DOHH2 (cell line): ENCODE data around the gene MAPK4.

ENCODE experiments used
- H3F3A ChIP-seq: fragments of 200-600 bp; sonication (generic), shearing (Covaris generic); 2 replicates; pipeline ENCODE4 v1.6.0; 2016; ENCODE audit warnings: antibody characterized with exemption, mild to moderate bottlenecking; ENCODE audit not compliant: control insufficient read depth, insufficient read depth
- H3K27ac ChIP-seq: fragments of 200-600 bp; sonication (generic); 2 replicates; pipeline ENCODE4 v1.5.1; 2014; ENCODE audit warnings: low read depth, mild to moderate bottlenecking, low read length, moderate library complexity
- H3K27me3 ChIP-seq: fragments of 200-600 bp; sonication (generic); 2 replicates; pipeline ENCODE4 v1.6.1; 2014; ENCODE audit warnings: mild to moderate bottlenecking, low read length, mixed read lengths; ENCODE audit not compliant: control insufficient read depth
- H3K36me3 ChIP-seq: fragments of 200-600 bp; sonication (generic); 2 replicates; pipeline ENCODE4 v1.6.1; 2014; ENCODE audit warnings: mild to moderate bottlenecking, low read length, moderate library complexity, mixed read lengths; ENCODE audit not compliant: control insufficient read depth
- H3K4me1 ChIP-seq: fragments of 200-600 bp; sonication (generic); 2 replicates; pipeline ENCODE4 v1.6.1; 2014; ENCODE audit warnings: mild to moderate bottlenecking, low read length, mixed read lengths; ENCODE audit not compliant: control insufficient read depth
- H3K4me2 ChIP-seq: fragments of 200-600 bp; sonication (generic); 2 replicates; pipeline ENCODE4 v1.6.0; 2014; ENCODE audit warnings: mild to moderate bottlenecking, low read length, moderate library complexity
- H3K4me3 ChIP-seq: fragments of 200-600 bp; sonication (generic); 2 replicates; pipeline ENCODE4 v1.5.1; 2014; ENCODE audit warnings: mild to moderate bottlenecking, low read length, mixed read lengths
- H3K79me2 ChIP-seq: fragments of 200-600 bp; sonication (generic); 2 replicates; pipeline ENCODE4 v1.6.1; 2014; ENCODE audit warnings: mild to moderate bottlenecking, low read length, mixed read lengths; ENCODE audit not compliant: control insufficient read depth
- H3K9me2 ChIP-seq: fragments of 200-600 bp; sonication (generic); replicated peaks from 2 replicates; pipeline ENCODE4 v1.6.1; 2014; ENCODE audit warnings: mild to moderate bottlenecking, low read length, mixed read lengths; ENCODE audit not compliant: control insufficient read depth
- H3K9me3 ChIP-seq: fragments of 200-600 bp; sonication (generic); 2 replicates; pipeline ENCODE4 v1.6.1; 2014; ENCODE audit warnings: antibody characterized with exemption, low read length, mixed read lengths; ENCODE audit not compliant: control insufficient read depth, insufficient read depth
- H4K20me1 ChIP-seq: fragments of 200-600 bp; sonication (generic); 2 replicates; pipeline ENCODE4 v1.6.0; 2014; ENCODE audit warnings: low read depth, mild to moderate bottlenecking, antibody characterized with exemption, low read length, moderate library complexity; ENCODE audit not compliant: control insufficient read depth, insufficient read depth
- EZH2phosphoT487 ChIP-seq: fragments of 200-600 bp; sonication (generic); IDR thresholded peaks from 2 replicates; pipeline ENCODE4 v1.6.1; 2017; ENCODE audit warnings: borderline replicate concordance, mild to moderate bottlenecking, antibody characterized with exemption, low read length, moderate library complexity, mixed read lengths
- TF ChIP-seq, protein P1 (sequence below): fragments of 200-600 bp; sonication (generic); IDR thresholded peaks from one replicate; pipeline ENCODE4 v1.5.1; 2014; ENCODE audit warnings: antibody characterized with exemption, mild to moderate bottlenecking, low read depth, low read length; ENCODE audit not compliant: poor library complexity, severe bottlenecking

Gene MAPK4

DNA sequence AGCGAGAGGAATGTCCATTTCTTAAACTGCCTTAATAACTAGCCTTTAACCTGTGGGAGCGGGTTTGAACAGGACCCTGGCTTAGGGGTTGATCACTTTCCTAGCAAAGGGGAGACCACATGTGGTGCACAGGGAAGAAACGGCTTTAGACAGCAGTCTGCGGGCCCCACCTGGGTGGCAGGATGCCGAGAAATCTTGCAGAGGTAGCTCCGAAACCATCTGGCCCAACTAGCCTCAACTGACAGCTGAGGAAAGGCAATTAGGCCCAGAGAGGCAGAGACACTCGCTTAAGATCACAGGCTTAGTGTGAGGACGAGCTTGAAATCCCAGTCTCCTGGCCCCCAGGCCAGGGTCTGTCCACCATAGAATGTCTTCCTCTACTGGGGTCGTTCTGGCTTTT, 170.1 kb downstream of the MAPK4 start:
- no peak overlapping the region for H3K4me3 ChIP-seq
- no peaks in the 10 kb centered on the region for H3K36me3 ChIP-seq
- no peaks in the 10 kb centered on the region for H4K20me1 ChIP-seq
- H3K27me3 ChIP-seq = peaks cover 3% of the 10 kb centered on the region; the same call in 1 of the 2 replicates
- H3K79me2 ChIP-seq = no peaks in the 10 kb centered on the region
- H3K9me2 ChIP-seq = no peaks in the 10 kb centered on the region
- H3K4me1 ChIP-seq = no peaks in the 10 kb centered on the region
- H3K27ac ChIP-seq = no peak overlapping the region
- H3F3A ChIP-seq = no peaks in the 10 kb centered on the region
- TF ChIP-seq EZH2phosphoT487 = no peak
- TF ChIP-seq, protein P1, sequence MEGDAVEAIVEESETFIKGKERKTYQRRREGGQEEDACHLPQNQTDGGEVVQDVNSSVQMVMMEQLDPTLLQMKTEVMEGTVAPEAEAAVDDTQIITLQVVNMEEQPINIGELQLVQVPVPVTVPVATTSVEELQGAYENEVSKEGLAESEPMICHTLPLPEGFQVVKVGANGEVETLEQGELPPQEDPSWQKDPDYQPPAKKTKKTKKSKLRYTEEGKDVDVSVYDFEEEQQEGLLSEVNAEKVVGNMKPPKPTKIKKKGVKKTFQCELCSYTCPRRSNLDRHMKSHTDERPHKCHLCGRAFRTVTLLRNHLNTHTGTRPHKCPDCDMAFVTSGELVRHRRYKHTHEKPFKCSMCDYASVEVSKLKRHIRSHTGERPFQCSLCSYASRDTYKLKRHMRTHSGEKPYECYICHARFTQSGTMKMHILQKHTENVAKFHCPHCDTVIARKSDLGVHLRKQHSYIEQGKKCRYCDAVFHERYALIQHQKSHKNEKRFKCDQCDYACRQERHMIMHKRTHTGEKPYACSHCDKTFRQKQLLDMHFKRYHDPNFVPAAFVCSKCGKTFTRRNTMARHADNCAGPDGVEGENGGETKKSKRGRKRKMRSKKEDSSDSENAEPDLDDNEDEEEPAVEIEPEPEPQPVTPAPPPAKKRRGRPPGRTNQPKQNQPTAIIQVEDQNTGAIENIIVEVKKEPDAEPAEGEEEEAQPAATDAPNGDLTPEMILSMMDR = no peak
- H3K4me2 ChIP-seq = no peak overlapping the region
- no peaks in the 10 kb centered on the region for H3K9me3 ChIP-seq

DNA sequence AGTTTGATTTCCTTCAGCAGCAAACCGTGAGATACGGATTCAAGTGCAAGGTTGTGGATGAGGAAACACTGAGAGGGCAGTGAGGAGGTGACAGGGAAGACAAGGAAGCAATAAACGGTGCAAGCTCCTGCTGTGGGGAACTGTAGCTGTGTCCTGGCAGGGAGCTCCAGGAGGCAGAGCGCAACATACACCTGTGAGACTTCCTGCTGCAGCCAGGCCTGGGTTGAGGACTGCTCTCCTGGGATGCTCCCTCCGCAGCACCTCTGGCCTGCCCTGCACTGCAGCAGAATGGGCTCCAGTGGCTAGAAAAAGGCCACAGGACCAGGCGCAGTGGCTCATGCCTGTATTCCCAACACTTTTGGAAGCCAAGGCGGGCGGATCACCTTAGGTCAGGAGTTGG, 174.5 kb downstream of the MAPK4 start:
- Histone ChIP-seq H3K9me3 (no peaks in the 10 kb centered on the region), H3K27me3 (no peaks in the 10 kb centered on the region), H3K4me2 (no peak overlapping the region), H3K36me3 (no peaks in the 10 kb centered on the region), H3K4me1 (no peaks in the 10 kb centered on the region), H3K27ac (no peak overlapping the region), H4K20me1 (no peaks in the 10 kb centered on the region), H3F3A (no peaks in the 10 kb centered on the region), H3K79me2 (no peaks in the 10 kb centered on the region), H3K4me3 (no peak overlapping the region), H3K9me2 (no peaks in the 10 kb centered on the region)
- no peak for TF ChIP-seq EZH2phosphoT487
- TF ChIP-seq, protein P1 = no peak

DNA sequence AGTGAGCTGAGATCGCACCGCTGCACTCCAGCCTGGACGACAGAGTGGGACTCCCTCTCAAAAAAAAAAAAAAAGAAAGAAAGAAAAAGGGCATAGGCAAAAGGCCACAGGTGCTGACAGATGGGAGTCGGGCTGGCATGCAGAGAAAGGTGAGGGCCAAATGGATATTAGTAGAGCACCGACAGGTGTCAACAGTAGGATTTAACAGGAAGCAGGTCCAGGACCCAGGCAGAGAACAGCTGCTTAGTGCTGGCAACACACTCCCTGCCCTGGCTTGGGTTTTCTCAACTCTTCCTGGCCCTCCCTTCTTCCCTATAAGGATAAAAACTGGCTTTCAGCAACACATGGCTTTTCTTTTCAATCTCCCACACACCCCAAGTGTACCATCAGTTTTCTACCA, 175.0 kb downstream of the MAPK4 start:
- H3K9me2 ChIP-seq = no peaks in the 10 kb centered on the region
- no peaks in the 10 kb centered on the region for H3K79me2 ChIP-seq
- TF ChIP-seq, protein P1 = no peak
- TF ChIP-seq EZH2phosphoT487 = no peak
- no peaks in the 10 kb centered on the region for H3K9me3 ChIP-seq
- no peaks in the 10 kb centered on the region for H3K4me1 ChIP-seq
- H3K4me3 ChIP-seq = no peak overlapping the region
- H3K27me3 ChIP-seq = no peaks in the 10 kb centered on the region
- H3K27ac ChIP-seq = no peak overlapping the region
- H4K20me1 ChIP-seq = no peaks in the 10 kb centered on the region
- no peak overlapping the region for H3K4me2 ChIP-seq
- no peaks in the 10 kb centered on the region for H3F3A ChIP-seq
- no peaks in the 10 kb centered on the region for H3K36me3 ChIP-seq

DNA sequence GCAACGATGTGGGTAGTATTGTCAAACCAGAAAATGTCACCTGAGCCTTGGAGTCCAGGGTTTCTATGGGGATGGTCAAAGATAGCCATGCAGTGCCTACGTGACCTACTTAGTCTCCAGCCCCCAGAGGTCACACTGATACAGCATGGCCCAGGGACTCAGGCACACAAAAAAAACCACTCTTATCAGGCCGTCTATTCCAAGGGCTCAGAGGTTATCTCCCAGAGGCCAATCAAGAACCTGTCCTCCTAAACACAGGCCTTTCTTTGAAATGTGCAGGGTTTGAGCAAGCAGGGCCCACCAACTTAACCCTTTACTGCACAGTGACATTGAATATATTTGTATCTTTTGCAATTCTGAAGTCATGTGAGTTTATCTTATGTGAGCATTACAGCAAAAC, 177.2 kb downstream of the MAPK4 start:
- TF ChIP-seq, protein P1 = no peak
- TF ChIP-seq EZH2phosphoT487 = no peak
- H3K36me3 ChIP-seq = no peaks in the 10 kb centered on the region
- no peak overlapping the region for H3K27ac ChIP-seq
- H3K4me3 ChIP-seq = no peak overlapping the region
- H3K4me2 ChIP-seq = no peak overlapping the region
- no peaks in the 10 kb centered on the region for H3F3A ChIP-seq
- no peaks in the 10 kb centered on the region for H3K4me1 ChIP-seq
- no peaks in the 10 kb centered on the region for H3K9me2 ChIP-seq
- H4K20me1 ChIP-seq = no peaks in the 10 kb centered on the region
- H3K27me3 ChIP-seq = no peaks in the 10 kb centered on the region
- no peaks in the 10 kb centered on the region for H3K79me2 ChIP-seq
- no peaks in the 10 kb centered on the region for H3K9me3 ChIP-seq
